ENCODE results near the gene KLHL5.

The KLHL5 gene

DNA sequence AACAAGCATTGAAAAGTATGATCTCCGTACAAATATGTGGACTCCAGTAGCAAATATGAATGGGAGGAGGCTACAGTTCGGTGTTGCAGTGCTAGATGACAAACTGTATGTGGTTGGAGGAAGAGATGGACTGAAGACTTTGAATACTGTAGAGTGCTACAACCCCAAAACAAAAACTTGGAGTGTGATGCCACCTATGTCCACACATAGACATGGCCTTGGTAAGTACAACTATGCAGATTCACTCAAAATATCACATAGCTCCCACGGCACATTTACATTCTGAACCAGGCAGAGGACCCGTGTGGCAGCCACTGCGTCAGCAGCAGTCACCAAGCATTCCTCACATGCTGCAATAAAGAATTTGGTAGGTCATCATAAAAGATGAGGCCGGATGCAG lies 41.3 kb downstream of the KLHL5 start:
- TF ChIP-seq, protein P1, sequence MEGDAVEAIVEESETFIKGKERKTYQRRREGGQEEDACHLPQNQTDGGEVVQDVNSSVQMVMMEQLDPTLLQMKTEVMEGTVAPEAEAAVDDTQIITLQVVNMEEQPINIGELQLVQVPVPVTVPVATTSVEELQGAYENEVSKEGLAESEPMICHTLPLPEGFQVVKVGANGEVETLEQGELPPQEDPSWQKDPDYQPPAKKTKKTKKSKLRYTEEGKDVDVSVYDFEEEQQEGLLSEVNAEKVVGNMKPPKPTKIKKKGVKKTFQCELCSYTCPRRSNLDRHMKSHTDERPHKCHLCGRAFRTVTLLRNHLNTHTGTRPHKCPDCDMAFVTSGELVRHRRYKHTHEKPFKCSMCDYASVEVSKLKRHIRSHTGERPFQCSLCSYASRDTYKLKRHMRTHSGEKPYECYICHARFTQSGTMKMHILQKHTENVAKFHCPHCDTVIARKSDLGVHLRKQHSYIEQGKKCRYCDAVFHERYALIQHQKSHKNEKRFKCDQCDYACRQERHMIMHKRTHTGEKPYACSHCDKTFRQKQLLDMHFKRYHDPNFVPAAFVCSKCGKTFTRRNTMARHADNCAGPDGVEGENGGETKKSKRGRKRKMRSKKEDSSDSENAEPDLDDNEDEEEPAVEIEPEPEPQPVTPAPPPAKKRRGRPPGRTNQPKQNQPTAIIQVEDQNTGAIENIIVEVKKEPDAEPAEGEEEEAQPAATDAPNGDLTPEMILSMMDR (conservative IDR thresholded peaks at IDR 0.05): no peak
- H3K27ac ChIP-seq: no peak overlapping the region

DNA sequence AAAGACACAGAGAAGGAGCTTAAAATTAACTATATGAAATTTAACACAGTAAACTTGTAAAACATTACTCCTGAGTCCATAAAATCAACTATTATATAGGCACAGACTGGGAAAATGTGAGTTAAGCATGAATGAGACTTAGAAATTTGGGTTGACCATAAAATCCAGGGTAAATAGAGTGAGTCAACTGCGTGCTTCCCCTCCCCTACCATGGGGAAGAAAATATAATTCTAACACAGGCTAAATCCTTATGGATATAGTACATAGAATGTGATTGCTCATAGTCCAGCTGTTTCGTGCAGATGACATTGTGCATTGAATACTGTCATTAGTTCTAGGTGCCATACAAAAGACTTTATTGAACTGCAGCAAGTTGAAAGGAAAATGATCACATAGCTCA lies 42.2 kb downstream of the KLHL5 start:
- TF ChIP-seq, protein P1 (conservative IDR thresholded peaks at IDR 0.05): no peak
- H3K27ac ChIP-seq: no peak overlapping the region

DNA sequence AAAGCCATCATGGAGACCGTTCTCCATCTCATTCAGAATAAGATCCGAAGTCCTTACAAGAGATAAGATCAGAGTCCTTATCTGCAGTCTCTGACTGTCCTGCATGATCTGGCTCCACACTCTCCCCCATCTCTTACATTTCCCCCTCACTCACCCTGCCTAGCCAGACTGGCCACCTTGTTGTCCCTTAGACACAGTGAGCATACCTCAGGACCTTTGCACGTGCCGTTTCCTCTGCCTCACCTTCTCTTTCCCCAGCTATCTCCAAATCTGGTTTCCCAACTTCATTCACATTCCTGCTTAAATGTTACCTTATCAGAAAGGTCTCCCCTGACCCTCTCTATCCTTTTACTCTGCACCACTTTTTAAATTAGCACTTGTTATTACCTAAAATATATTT lies 44.0 kb downstream of the KLHL5 start:
- H3K27ac ChIP-seq: no peak overlapping the region
- TF ChIP-seq, protein P1 (conservative IDR thresholded peaks at IDR 0.05): no peak

DNA sequence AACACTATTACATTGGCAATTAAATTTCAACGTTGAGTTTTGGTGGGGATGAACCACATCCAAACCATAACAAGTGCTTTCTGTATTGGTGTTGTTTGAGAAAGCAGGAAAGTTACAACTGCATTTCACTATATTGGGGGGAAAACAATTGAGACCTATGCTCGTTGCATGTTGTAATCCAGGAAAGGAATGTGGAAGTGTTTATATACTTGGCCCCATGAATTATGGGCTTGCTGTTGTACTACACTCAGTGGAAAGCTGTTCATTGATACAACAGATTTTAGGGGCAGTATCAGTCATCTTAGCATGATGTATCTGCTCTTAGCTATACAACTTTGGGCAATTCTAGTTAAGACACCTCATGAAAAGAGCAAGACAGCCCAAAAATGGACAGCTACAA lies 52.4 kb downstream of the KLHL5 start:
- TF ChIP-seq, protein P1 (conservative IDR thresholded peaks at IDR 0.05): no peak
- H3K27ac ChIP-seq: no peak overlapping the region

DNA sequence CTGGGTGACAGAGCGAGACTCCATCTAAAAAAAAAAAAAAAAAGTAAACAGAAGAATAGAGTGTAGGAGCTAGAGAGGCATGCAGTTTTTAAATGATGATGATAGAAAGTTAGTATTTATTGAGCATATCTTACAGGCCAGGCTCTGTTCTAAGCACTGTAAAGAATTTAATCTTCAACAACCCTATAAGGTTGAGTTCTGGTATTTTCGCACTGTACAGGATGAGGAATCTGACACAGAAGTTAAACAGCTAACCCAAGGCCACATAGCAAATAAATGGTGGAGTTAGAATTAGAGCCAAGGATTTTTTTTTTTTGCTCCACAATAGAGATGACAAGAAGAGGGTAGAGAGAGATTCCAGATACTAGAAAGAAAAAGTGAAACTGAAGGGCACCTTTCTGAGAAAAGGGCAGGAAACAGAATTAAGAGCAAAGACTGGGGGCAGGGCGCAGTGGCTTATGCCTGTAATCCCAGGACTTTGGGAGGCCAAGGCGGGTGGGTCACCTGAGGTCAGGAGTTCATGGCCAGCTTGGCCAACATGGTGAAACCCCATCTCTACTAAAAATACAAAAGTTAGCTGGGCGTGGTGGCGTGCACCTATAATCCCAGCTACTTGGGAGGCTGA lies 56.1 kb downstream of the KLHL5 start:
- TF ChIP-seq, protein P1 (conservative IDR thresholded peaks at IDR 0.05): no peak
- H3K27ac ChIP-seq: no peak overlapping the region

DNA sequence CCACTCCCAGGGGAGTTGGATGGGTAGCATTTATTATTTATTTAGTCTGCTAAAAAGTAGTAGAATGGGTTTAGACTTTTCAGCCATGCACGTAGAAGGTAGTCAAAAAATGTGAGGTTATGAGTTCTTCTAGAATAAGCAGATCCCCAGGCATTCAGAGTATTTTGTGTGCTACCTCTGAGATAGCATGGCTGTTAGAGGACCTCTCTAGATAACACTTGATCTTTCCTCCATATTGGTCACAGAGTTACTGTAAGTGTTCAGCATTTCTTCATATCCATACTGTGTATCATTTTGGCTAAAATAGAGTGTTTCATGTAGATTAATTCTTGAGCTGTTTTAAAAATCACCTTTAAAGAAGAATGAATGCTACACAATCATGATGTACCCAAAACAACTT lies 58.4 kb downstream of the KLHL5 start:
- TF ChIP-seq, protein P1 (conservative IDR thresholded peaks at IDR 0.05): no peak
- no peak overlapping the region for H3K27ac ChIP-seq

DNA sequence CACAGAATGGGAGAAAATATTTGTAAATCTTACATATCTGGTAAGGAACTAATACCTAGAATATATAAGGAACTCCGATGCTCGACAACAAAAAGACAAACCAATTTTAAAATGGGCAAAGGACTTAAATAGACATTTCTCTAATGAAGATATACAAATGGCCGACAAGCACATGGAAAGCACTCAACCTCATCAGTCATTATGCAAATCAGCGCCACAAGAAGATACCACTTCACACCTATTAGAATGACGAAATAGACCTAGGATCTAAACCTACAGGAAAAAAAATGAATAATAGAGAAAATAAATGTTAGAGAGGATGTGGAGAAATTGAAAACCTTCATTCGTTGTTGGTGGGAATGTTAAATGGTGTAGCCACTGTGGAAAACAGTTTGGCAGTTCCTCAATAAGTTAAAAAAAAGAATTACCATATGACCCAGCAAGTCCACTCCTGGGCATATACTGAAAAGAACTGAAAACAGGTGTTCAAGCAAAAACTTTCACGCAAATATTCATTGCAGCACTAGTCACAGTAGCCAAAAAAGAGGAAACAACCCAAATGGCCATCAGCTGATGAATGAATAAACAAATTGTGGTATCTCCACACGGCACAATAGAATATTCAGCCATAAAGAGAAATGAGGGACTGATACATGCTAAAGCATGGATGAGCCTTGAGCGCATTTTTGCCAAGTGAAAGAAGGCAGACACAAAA lies 63.0 kb downstream of the KLHL5 start:
- H3K27ac ChIP-seq: no peak overlapping the region
- TF ChIP-seq, protein P1 (conservative IDR thresholded peaks at IDR 0.05): no peak
